Measurements from ENCODE around the gene UBR3. TPM values are rescaled to one million over a fixed set of nuclear protein-coding genes. Genes with fewer than 3 reads are reported as not detected.

Gene UBR3
- total RNA-seq, 2 donors from 2014 or later = 42.7 to 54.1 TPM

DNA sequence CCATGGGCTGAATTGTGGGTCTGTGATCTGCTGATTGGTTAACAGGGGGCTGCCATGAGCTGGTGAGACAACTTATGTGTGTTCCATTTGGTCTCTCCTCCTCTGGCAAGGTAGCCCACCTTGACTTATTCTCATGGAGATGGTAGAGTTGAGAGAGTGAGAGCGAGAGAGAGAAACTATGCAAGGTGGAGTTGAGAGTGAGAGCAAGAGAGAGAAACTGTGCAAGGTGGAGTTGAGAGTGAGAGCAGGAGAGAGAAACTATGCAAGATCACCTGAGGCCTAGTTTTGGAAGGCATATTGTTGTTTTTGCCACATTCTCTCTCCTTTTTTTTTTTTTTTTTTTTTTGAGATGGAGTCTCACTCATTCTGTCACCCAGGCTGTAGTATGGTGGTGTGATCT is 155.7 kb downstream of the UBR3 start:
- no peak overlapping the region for H3K27ac Mint-ChIP-seq
- no peak overlapping the region for H3K4me3 Mint-ChIP-seq
- H3K27me3 Mint-ChIP-seq = no peaks in the 10 kb centered on the region
- H3K36me3 Mint-ChIP-seq = no peaks in the 10 kb centered on the region
- no peaks in the 10 kb centered on the region for H3K9me3 Mint-ChIP-seq
- peaks cover 0 to 11% of the 10 kb centered on the region in 2 donors for H3K4me1 Mint-ChIP-seq (ENCODE audit: low read depth in 2 of 2)
- no peak for DNase-seq (ENCODE audit: low spot score)
- peak in 1 of 2 donors; percentile 36 for ATAC-seq

DNA sequence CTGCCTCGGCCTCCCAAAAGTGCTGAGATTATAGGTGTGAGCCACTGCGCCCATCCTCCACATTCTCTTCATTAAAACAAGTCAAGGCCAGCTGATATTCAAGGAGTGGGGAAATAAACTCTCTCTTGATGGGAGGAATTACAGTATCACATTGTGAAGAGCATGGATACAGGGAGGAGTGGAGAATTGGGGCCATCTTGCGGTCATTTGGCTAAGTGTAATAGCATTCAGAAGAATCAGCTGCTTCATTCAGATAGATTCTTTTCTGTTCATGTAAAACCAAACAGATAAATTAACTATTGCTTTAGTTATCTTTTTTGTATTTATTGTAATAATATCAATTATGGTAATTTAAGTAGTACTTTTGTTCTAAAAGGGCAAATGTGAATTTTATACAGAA is 156.3 kb downstream of the UBR3 start:
- Mint-ChIP-seq H3K36me3 (no peaks in the 10 kb centered on the region), H3K9me3 (no peaks in the 10 kb centered on the region), H3K27me3 (no peaks in the 10 kb centered on the region), H3K4me1 (ENCODE audit: low read depth in 2 of 2) (peaks cover 0 to 11% of the 10 kb centered on the region in 2 donors), H3K27ac (no peak overlapping the region), H3K4me3 (no peak overlapping the region)
- ATAC-seq = no peak
- no peak for DNase-seq (ENCODE audit: low spot score)

DNA sequence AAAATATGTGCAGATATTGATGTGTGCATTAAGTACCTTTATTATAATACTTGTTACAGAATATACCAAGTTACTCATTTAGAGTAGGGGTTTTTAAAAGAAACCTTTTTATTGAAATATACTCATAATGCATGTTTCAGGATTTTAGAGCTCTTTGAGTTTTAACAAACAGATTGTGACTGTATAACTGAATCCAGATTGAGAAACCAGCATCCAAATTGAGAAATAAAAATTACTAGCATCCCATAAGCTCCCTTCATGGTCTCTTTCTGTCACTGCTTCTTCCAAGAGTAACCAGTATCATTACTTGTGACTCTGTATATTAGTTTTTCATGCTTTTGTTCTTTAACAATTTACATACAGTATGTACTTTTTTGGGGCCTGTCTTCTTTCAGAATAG is 156.9 kb downstream of the UBR3 start:
- Mint-ChIP-seq H3K36me3 (peaks cover 2% of the 10 kb centered on the region), H3K4me1 (ENCODE audit: low read depth in 2 of 2) (peaks cover 0 to 11% of the 10 kb centered on the region in 2 donors), H3K27me3 (no peaks in the 10 kb centered on the region), H3K4me3 (no peak overlapping the region), H3K27ac (no peak overlapping the region), H3K9me3 (no peaks in the 10 kb centered on the region)
- no peak for DNase-seq (ENCODE audit: low spot score)
- ATAC-seq = no peak

DNA sequence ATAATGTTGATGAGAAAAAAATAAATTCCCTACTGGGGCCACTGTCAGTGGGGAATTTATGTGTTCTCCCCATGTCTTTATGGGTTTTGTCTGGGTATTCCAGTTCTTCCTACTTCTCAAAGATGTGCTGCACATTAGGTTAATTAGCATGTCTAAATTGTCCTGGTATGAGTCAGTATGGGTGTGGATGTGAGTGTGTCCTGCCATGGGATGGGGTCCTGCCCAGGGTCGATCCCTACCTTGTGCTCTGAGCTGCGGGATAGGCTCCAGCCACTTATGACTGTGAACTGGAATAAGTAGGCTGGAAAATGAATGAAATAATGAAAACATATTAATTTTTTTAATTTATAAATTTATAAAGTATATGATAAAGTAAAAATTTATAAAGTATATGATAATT is 167.5 kb downstream of the UBR3 start:
- Mint-ChIP-seq H3K36me3 (peaks cover 3% of the 10 kb centered on the region), H3K27ac (no peak overlapping the region), H3K4me1 (ENCODE audit: low read depth in 2 of 2) (peaks cover 2 to 5% of the 10 kb centered on the region in 2 donors), H3K4me3 (no peak overlapping the region), H3K9me3 (no peaks in the 10 kb centered on the region), H3K27me3 (no peaks in the 10 kb centered on the region)
- ATAC-seq = no peak
- DNase-seq (ENCODE audit: low spot score) = no peak

DNA sequence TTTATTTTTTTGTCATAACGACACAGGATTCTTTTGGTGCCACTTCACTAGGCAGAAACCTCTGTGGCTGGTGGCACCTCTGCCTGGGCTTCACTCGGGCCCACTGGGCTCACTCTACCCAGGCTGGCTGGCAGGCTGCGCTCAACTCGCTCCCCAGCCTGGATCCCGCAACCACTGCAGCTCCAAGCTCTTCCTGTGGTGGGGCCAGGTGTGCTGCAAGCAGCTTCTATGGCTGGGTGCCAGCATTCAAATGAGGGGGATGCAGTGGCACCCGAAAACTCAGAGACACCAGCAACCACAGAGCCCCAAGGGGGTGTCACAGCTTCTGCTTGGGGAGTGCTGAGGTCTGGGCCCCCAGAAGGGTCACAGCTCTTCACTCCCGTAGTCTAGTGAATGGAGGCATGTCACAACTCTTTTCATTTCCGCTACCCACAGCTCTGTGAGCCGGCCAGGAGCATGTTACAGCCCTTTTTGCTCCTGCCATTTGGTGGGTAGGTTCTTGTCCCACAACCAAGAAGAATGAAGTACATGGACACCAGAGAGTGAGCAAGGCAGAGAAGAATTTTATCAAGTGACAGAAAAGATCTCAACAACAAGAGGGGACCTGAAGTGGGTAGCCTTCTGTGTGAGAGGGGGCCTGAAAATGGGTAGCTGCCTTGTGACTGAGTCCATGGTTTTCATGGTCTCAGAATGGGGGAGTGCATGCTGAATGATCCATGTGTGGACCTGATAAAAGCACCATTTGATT is 170.1 kb downstream of the UBR3 start:
- H3K36me3 Mint-ChIP-seq = peaks cover 12% of the 10 kb centered on the region
- DNase-seq (ENCODE audit: low spot score) (no peak), ATAC-seq (no peak)
- no peak overlapping the region for H3K27ac Mint-ChIP-seq
- no peaks in the 10 kb centered on the region for H3K27me3 Mint-ChIP-seq
- no peak overlapping the region for H3K4me3 Mint-ChIP-seq
- peaks cover 7 to 16% of the 10 kb centered on the region in 2 donors for H3K4me1 Mint-ChIP-seq (ENCODE audit: low read depth in 2 of 2)
- no peaks in the 10 kb centered on the region for H3K9me3 Mint-ChIP-seq

DNA sequence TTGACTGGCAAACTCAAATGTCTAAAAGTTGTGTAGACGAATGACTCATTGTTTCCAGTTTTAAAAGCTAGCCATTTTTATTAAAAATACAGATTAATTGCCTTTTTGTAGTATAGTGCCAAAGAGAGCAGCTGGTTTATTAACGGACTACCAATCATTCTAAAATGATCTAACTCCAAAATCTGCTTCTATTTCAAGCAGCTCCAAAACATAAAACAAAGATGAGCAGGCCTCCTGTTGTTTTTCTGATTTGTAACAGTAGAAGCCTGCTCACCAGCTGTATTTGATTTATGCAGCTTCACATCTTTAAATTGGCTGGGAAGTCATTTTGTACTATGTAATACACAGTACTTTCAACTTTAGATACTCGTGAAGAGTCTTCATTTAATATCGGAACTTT is 171.8 kb downstream of the UBR3 start:
- no peak for DNase-seq (ENCODE audit: low spot score)

DNA sequence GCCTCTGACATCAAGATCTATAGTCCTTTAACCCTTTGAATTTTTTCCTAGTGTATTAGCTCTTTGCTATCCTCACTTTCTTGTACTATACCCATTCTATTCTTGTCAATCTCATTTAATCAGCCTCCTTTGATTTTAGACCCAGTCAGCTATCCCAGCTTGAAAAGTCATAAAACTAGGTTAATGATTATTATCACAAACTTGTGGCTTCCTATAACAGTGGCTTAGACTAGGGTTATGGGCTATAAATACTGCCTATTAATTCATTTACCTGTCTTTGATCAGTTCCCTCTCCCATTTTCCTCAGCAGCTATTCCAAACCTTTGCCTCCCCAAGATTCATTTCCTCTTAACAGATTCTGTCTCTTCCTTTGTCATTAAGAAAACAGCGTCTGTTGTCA is 174.8 kb downstream of the UBR3 start:
- Mint-ChIP-seq H3K27ac (no peak overlapping the region), H3K36me3 (peaks cover 23% of the 10 kb centered on the region), H3K27me3 (no peaks in the 10 kb centered on the region), H3K9me3 (no peaks in the 10 kb centered on the region), H3K4me3 (no peak overlapping the region), H3K4me1 (ENCODE audit: low read depth in 2 of 2) (peaks cover 11 to 19% of the 10 kb centered on the region in 2 donors)
- ATAC-seq (no peak), DNase-seq (ENCODE audit: low spot score) (no peak)

More for the DNA sequence above, 171.8 kb downstream of the UBR3 start:
- Mint-ChIP-seq H3K36me3 (peaks cover 23% of the 10 kb centered on the region), H3K4me1 (ENCODE audit: low read depth in 2 of 2) (peaks cover 8 to 19% of the 10 kb centered on the region in 2 donors), H3K27me3 (no peaks in the 10 kb centered on the region), H3K27ac (no peak overlapping the region), H3K4me3 (no peak overlapping the region), H3K9me3 (no peaks in the 10 kb centered on the region)
- no peak for ATAC-seq

DNA sequence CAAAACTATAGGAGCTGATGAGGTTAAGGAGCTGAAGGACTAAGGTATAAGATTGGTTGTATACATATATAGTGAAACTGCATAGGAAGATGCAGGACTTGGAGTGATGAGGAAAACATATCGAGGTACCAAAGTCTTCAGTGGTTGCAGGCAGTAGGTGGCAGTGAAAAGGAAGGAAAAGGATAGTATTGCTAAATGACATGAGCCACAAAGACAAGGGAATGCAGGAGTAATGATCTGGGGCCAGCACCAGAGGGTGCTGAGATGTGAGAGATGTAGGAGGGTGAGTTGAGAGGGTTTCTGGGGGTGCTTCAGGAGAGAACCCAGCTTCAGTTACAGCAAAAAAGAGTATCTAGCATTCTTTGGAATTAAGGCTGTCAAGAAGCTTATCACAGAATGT is 178.4 kb downstream of the UBR3 start:
- peaks cover 8 to 9% of the 10 kb centered on the region in 2 donors for H3K4me1 Mint-ChIP-seq (ENCODE audit: low read depth in 2 of 2)
- H3K36me3 Mint-ChIP-seq = peaks cover 17% of the 10 kb centered on the region
- no peak overlapping the region for H3K4me3 Mint-ChIP-seq
- no peaks in the 10 kb centered on the region for H3K27me3 Mint-ChIP-seq
- ATAC-seq (no peak), DNase-seq (ENCODE audit: low spot score) (no peak)
- H3K27ac Mint-ChIP-seq = no peak overlapping the region
- H3K9me3 Mint-ChIP-seq = no peaks in the 10 kb centered on the region

DNA sequence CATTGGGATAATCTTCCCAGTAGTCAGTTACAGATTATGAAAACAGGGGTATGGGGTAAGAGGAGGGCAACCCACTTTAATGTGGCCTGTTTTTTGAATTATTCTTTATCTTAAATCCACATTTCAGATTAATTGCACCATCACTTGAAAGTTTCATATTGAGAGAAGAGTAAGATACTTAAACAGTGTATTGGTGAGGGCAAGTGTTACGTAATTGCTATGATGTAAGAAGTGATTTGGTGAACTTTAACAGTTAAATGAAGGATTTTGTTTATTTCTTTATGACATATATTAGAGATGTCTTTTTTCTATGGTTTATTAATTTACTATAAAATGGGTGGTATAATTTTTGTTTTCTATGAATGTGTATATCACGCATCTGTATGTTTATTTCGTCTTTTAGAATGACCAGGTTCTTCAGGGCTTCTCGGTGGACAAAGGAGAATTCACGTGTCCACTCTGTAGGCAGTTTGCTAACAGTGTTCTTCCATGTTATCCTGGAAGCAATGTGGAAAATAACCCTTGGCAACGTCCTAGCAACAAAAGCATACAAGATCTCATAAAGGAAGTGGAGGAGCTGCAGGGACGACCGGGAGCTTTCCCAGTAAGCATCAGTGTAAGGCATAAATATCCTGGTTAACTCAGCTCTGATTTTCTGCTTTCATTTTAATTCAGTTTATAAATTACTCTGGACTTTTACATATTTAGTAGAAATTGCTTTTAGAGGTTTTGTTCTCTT is 179.5 kb downstream of the UBR3 start:
- DNase-seq (ENCODE audit: low spot score) = no peak
- no peaks in the 10 kb centered on the region for H3K9me3 Mint-ChIP-seq
- H3K36me3 Mint-ChIP-seq = peaks cover 16% of the 10 kb centered on the region
- no peak for ATAC-seq
- no peak overlapping the region for H3K4me3 Mint-ChIP-seq
- H3K27ac Mint-ChIP-seq = no peak overlapping the region
- peaks cover 8 to 9% of the 10 kb centered on the region in 2 donors for H3K4me1 Mint-ChIP-seq (ENCODE audit: low read depth in 2 of 2)
- no peaks in the 10 kb centered on the region for H3K27me3 Mint-ChIP-seq

DNA sequence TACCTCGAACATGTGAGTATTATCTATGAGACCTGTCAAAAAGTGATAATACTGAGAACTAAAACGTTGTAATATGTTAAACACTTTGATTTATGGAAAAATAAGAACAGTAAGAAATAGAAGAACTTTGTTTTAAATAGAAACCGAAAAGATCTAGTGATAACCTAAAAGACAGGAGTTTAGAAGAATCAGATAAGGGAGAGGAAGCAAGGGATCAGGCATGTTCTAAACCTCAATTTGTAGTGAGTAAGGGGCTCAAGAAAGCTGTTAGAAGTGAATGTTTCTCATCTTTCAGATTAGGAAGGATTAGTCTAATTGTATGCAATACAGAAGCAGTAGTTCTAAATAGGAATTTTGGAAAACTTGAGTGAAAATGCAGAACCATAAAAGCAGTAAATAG is 182.0 kb downstream of the UBR3 start:
- Mint-ChIP-seq H3K9me3 (no peaks in the 10 kb centered on the region), H3K4me3 (no peak overlapping the region), H3K27me3 (no peaks in the 10 kb centered on the region), H3K4me1 (ENCODE audit: low read depth in 2 of 2) (peaks cover 0 to 3% of the 10 kb centered on the region in 2 donors), H3K27ac (no peak overlapping the region), H3K36me3 (no peaks in the 10 kb centered on the region)
- no peak for DNase-seq (ENCODE audit: low spot score)
- no peak for ATAC-seq

DNA sequence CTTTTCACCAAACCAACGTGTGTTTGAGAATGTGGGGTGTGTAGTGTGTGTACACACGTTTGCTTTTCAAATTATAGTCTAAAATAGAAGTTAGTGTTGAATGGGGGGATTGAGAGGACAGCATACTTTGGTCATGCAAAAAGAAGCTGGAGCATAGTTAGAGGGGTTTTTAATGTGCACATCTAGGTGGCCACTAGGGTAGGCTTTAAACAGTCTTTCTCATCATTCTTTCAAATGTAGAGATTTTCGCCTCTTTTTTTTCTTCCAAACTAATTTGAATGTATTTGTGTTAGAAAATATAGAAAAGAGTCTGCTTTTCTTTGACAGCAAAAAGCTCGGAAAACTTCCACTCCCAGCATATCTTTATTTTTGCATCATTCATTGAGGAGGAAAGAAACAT is 185.5 kb downstream of the UBR3 start:
- Mint-ChIP-seq H3K4me1 (ENCODE audit: low read depth in 2 of 2) (no peaks in the 10 kb centered on the region), H3K36me3 (no peaks in the 10 kb centered on the region), H3K9me3 (no peaks in the 10 kb centered on the region), H3K27ac (no peak overlapping the region), H3K27me3 (no peaks in the 10 kb centered on the region), H3K4me3 (no peak overlapping the region)
- DNase-seq (ENCODE audit: low spot score) (no peak), ATAC-seq (no peak)

DNA sequence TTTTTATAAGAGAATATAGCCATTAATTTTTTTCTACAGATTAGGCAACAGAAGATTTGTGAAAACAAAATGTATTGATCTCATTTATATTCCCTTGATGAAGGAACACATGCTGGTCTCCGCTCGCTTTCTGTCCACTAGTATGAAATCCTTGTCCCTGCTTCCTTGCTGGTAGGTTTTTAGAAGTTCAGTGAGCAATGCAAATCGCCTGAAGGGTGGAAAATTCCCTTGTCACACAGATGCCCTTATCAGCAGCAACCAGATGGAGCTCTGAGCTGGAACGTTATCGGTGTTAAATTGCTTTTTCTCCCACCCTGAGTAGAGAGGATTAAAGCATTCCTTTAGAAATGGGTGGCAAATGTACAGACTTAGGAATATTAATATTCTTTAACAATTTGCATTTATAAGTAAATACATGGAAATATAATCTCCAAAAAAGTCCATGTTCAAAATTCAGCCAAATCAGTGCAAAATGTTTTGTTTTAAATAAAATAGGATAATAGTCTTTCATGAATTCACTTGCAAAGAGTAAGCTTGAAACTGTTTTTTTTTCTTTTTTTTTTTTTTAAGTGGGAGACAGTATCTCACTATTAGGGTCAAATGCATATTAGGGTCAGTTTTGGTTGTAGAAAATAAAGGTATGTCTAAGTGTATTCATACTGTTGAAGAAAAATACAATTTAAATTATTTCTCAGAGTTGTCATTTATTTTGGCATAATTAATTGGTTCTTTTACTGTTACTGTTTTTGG is 186.7 kb downstream of the UBR3 start:
- Mint-ChIP-seq H3K27ac (no peak overlapping the region), H3K4me3 (no peak overlapping the region), H3K9me3 (no peaks in the 10 kb centered on the region), H3K27me3 (no peaks in the 10 kb centered on the region), H3K4me1 (ENCODE audit: low read depth in 2 of 2) (no peaks in the 10 kb centered on the region), H3K36me3 (peaks cover 5% of the 10 kb centered on the region)
- DNase-seq (ENCODE audit: low spot score) = no peak
- no peak for ATAC-seq

DNA sequence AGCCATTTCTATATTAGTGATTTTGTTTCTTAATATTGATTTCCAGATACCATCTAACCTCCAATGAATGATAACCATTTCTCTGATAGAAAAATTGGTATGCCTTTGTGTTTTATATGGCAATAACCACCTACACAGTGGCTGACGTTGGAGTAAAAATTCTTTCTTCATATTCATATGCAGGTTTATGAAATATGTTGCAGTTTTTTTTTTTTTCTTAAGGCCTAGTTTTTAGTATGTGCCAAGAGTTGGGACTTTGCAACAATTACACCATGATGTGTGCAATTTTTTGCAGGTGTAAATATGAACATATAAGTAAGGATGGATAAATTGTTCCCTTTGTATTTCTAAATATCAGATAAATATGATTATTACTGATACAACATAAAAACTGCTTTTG is 187.5 kb downstream of the UBR3 start:
- H3K9me3 Mint-ChIP-seq = no peaks in the 10 kb centered on the region

More for the DNA sequence above, 187.5 kb downstream of the UBR3 start:
- DNase-seq (ENCODE audit: low spot score) (no peak), ATAC-seq (no peak)
- H3K36me3 Mint-ChIP-seq = peaks cover 5% of the 10 kb centered on the region
- H3K4me3 Mint-ChIP-seq = no peak overlapping the region
- no peak overlapping the region for H3K27ac Mint-ChIP-seq
- no peaks in the 10 kb centered on the region for H3K27me3 Mint-ChIP-seq
- H3K4me1 Mint-ChIP-seq (ENCODE audit: low read depth in 2 of 2) = no peaks in the 10 kb centered on the region
